ENCODE data around the gene FTL.

DNA sequence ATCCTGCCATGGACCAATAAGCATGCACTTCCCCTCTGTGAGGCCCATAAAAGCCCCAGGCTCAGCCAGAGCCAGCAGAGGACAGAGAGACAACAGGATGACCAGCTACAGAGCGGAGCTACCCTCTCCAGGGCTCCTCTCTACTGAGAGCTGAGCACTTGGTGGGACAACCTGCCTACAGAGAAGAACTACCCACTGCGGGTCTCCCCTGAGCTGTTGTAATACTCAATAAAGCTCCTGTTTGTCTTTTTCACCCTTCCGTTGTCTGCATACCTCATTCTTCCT is 17.9 kb upstream of the FTL start:
- TF ChIP-seq POLR2A (IDR thresholded peaks at IDR 0.05) (no peak), CTCF (IDR thresholded peaks at IDR 0.05) (no peak)

Measured in testis (tissue), 2 donors.